GM21360 (cell line): ENCODE measurements around the gene STK11IP.

ENCODE experiments used
- ATAC-seq: cut with Tn5 transposase; IDR thresholded peaks from one replicate; pipeline ENCODE4 v1.9.1; 2021; ENCODE audit warnings: mild to moderate bottlenecking, moderate library complexity; ENCODE audit not compliant: unreplicated experiment

The STK11IP gene

GRCh38 chr2:219562049-219563020, 35.3 kb upstream of the STK11IP start:
- no peak for ATAC-seq

GRCh38 chr2:219563271-219563928, 34.3 kb upstream of the STK11IP start:
- no peak for ATAC-seq

GRCh38 chr2:219565130-219566080, 32.3 kb upstream of the STK11IP start:
- ATAC-seq: no peak

GRCh38 chr2:219566640-219567039, 31.0 kb upstream of the STK11IP start:
- no peak for ATAC-seq

GRCh38 chr2:219567131-219567530, 30.5 kb upstream of the STK11IP start:
- ATAC-seq: no peak

GRCh38 chr2:219567791-219568361, 29.8 kb upstream of the STK11IP start:
- no peak for ATAC-seq

GRCh38 chr2:219569041-219569440, 28.6 kb upstream of the STK11IP start:
- no peak for ATAC-seq

- no peak for ATAC-seq
Observed at GRCh38 chr2:219569635-219570034, 28.0 kb upstream of the STK11IP start.

- no peak for ATAC-seq
Observed at GRCh38 chr2:219570194-219570923, 27.3 kb upstream of the STK11IP start.

- no peak for ATAC-seq
Observed at GRCh38 chr2:219570924-219571310, 26.7 kb upstream of the STK11IP start.

- no peak for ATAC-seq
Observed at GRCh38 chr2:219571311-219572236, 26.1 kb upstream of the STK11IP start, which contains the start of gene OBSL1. Gene OBSL1, minus strand, starts transcription at chr2:219571539. Its CDS starts 307 bp downstream, at chr2:219571232.

- ATAC-seq: no peak
Observed at GRCh38 chr2:219572237-219573001, 25.2 kb upstream of the STK11IP start, which contains the start of gene INHA. Gene INHA, plus strand, starts transcription at chr2:219572310. Its CDS starts 65 bp downstream, at chr2:219572375.

GRCh38 chr2:219573166-219573565, 24.5 kb upstream of the STK11IP start:
- no peak for ATAC-seq

- ATAC-seq: no peak
Observed at GRCh38 chr2:219574484-219575311, 23.0 kb upstream of the STK11IP start.

- no peak for ATAC-seq
Observed at GRCh38 chr2:219575566-219576504, 21.8 kb upstream of the STK11IP start.
